HepG2 (cell line): ENCODE results near the gene ZNF627. TPM values are rescaled to one million over a fixed set of nuclear protein-coding genes. Genes with fewer than 3 reads are reported as not detected.

Source experiments
- ATF2 ChIP-seq: sonication (generic); formaldehyde crosslinking; IDR thresholded peaks from 2 replicates; pipeline ENCODE4 v1.4.0; 2020; ENCODE audit warnings: missing genetic modification reagents
- CHD4 ChIP-seq: fragments of 200-600 bp; sonication (generic); IDR thresholded peaks from 2 replicates; pipeline ENCODE4 v1.7.0; 2017; ENCODE audit warnings: mild to moderate bottlenecking, low read length, borderline replicate concordance
- DNMT3B ChIP-seq: conservative IDR thresholded peaks from 2 replicates; pipeline ENCODE4 v1.6.1; 2016; ENCODE audit warnings: missing biosample characterization, control low read depth
- GRHL1 ChIP-seq: sonication (generic); formaldehyde crosslinking; conservative IDR thresholded peaks from 2 replicates; pipeline ENCODE4 v1.8.0; 2022; ENCODE audit warnings: missing genetic modification reagents
- MAFF ChIP-seq: IDR thresholded peaks from 2 replicates; pipeline ENCODE4 v1.6.1; 2011; ENCODE audit warnings: low read depth, low read length, improper control_type of control experiment
- MTF1 ChIP-seq: sonication (generic); formaldehyde crosslinking; IDR thresholded peaks from 2 replicates; pipeline ENCODE4 v1.5.0; 2020; ENCODE audit warnings: missing genetic modification reagents
- NFE2L1 ChIP-seq: sonication (generic); formaldehyde crosslinking; IDR thresholded peaks from 2 replicates; pipeline ENCODE4 v1.4.0; 2020; ENCODE audit warnings: missing genetic modification reagents, mild to moderate bottlenecking, borderline replicate concordance
- NR2F6 ChIP-seq, 2 experiments: IDR thresholded peaks; 2 replicates each; pipeline ENCODE4 v1.6.1; 2016; ENCODE audit warnings: antibody characterized with exemption in 1 of 2, mild to moderate bottlenecking in 1 of 2
- PREB ChIP-seq: sonication (generic); formaldehyde crosslinking; IDR thresholded peaks from 2 replicates; pipeline ENCODE4 v1.4.0; 2020; ENCODE audit warnings: missing genetic modification reagents
- SRSF1 ChIP-seq: fragments of 200-400 bp; formaldehyde crosslinking; optimal IDR thresholded peaks from 2 replicates; pipeline ENCODE3; 2017; ENCODE audit warnings: mild to moderate bottlenecking, low read depth, low read length, moderate library complexity
- TRAFD1 ChIP-seq: sonication (generic); formaldehyde crosslinking; IDR thresholded peaks from 2 replicates; pipeline ENCODE4 v1.5.1; 2020; ENCODE audit warnings: missing genetic modification reagents, mild to moderate bottlenecking, borderline replicate concordance
- UBTF ChIP-seq: sonication (generic); formaldehyde crosslinking; IDR thresholded peaks from 2 replicates; pipeline ENCODE4 v1.4.0; 2020; ENCODE audit warnings: mild to moderate bottlenecking, missing genetic modification reagents
- ZFP41 ChIP-seq: sonication (generic); formaldehyde crosslinking; IDR thresholded peaks from 2 replicates; pipeline ENCODE4 v1.4.0; 2020; ENCODE audit warnings: mild to moderate bottlenecking, missing genetic modification reagents, borderline replicate concordance
- ZMYM3 ChIP-seq: sonication (generic); formaldehyde crosslinking; IDR thresholded peaks from 2 replicates; pipeline ENCODE4 v1.5.1; 2020; ENCODE audit warnings: mild to moderate bottlenecking, missing genetic modification reagents
- ZNF329 ChIP-seq: sonication (generic); formaldehyde crosslinking; IDR thresholded peaks from 2 replicates; pipeline ENCODE4 v1.9.0; 2021; ENCODE audit warnings: low read depth, mild to moderate bottlenecking, missing genetic modification reagents
- ZNF557 ChIP-seq: sonication (generic); formaldehyde crosslinking; IDR thresholded peaks from 2 replicates; pipeline ENCODE4 v1.4.0; 2020; ENCODE audit warnings: missing genetic modification reagents
- ZNF800 ChIP-seq: sonication (generic); formaldehyde crosslinking; IDR thresholded peaks from 2 replicates; pipeline ENCODE4 v1.4.0; 2020; ENCODE audit warnings: missing genetic modification reagents
- polyA plus RNA-seq, 8 experiments: library from polyadenylated mRNA; depleted of rRNA in 3 of 8; stranded (reverse) in 7 of 8; unstranded in 1 of 8; fragments of >200 nt; fragmentation: Illumina TruSeq in 4 of 8; extraction: Trizol in 4 of 8; gene quantifications; 2 replicates each; pipeline versions ENCODE4 v1.2.1 to v1.2.3, GENCODE V29; 2011 to 2016; ENCODE audit warnings: low read depth in 4 of 8, missing spikeins in 1 of 8, mixed read lengths in 1 of 8; ENCODE audit not compliant: insufficient read depth in 1 of 8
- total RNA-seq, 5 experiments: library from RNA; depleted of rRNA; stranded (reverse); fragments of >200 nt; fragmentation: Illumina TruSeq; extraction: Trizol; gene quantifications; 2 replicates each; pipeline ENCODE4 v1.2.3, GENCODE V29; 2016; ENCODE audit warnings: low read depth in 1 of 5

ZNF627 gene
- total and polyA plus RNA-seq, 2 of the 13 experiments (the other 11 are each of a cell fraction or from before 2014, with no cell fraction given): 4.2 to 12.7 TPM

- TF ChIP-seq NFE2L1 (CRISPR knock-in tag): no peak
- TF ChIP-seq ZNF800 (CRISPR knock-in tag): no peak; the same call in 1 of the 2 replicates
- peak; percentile 52; the same call in 1 of the 2 replicates for TF ChIP-seq ZFP41 (CRISPR knock-in tag)
- TF ChIP-seq TRAFD1 (CRISPR knock-in tag): no peak
- no peak for TF ChIP-seq MAFF
- no peak for TF ChIP-seq ZMYM3 (CRISPR knock-in tag)
- peak; percentile 55; the same call in 1 of the 2 replicates for TF ChIP-seq DNMT3B
- no peak for TF ChIP-seq GRHL1 (CRISPR knock-in tag)
- TF ChIP-seq ZNF557 (CRISPR knock-in tag): no peak; the same call in 1 of the 2 replicates
- TF ChIP-seq ATF2 (CRISPR knock-in tag): peak; percentile 59; the same call in 1 of the 2 replicates
- peak; percentile 96 for TF ChIP-seq UBTF (CRISPR knock-in tag)
- TF ChIP-seq MTF1 (CRISPR knock-in tag): no peak
- TF ChIP-seq NR2F6 (IDR thresholded peaks at IDR 0.05): no peak
- peak; percentile 64; the same call in 1 of the 2 replicates for TF ChIP-seq NR2F6 (CRISPR knock-in tag; IDR thresholded peaks at IDR 0.05)
- no peak for TF ChIP-seq PREB (CRISPR knock-in tag)
- TF ChIP-seq ZNF329: 0 out of 2 replicates have a peak, but pooled peaks have one; percentile 52
- peak; percentile 78 for TF ChIP-seq SRSF1
- no peak for TF ChIP-seq CHD4
Observed at GRCh38 chr19:11597202-11598102, at the start of gene ZNF627 (continued).
